Measurements from ENCODE around the gene TSC2.

- no peak for TF ChIP-seq CTCF (IDR thresholded peaks at IDR 0.05; ENCODE audit: poor library complexity, severe bottlenecking)
- no peak for TF ChIP-seq EP300 (conservative IDR thresholded peaks at IDR 0.05; ENCODE audit: poor library complexity, severe bottlenecking)
- no peak for TF ChIP-seq MXI1 (conservative IDR thresholded peaks at IDR 0.05; ENCODE audit: poor library complexity, severe bottlenecking)
- no peak for TF ChIP-seq TAF1 (IDR thresholded peaks at IDR 0.05; ENCODE audit: low read depth)
Observed at GRCh38 chr16:2022723-2023091, 25.1 kb upstream of the TSC2 start.
